ENCODE measurements around the gene PDLIM7.

Gene PDLIM7

GRCh38 chr5:177455661-177456590 lies 41.5 kb downstream of the PDLIM7 start:
- DNase-seq = peak; percentile 57

- peak; percentile 62 for DNase-seq
These were observed 42.3 kb downstream of the PDLIM7 start for GRCh38 chr5:177455036-177455660.

GRCh38 chr5:177454397-177455035 lies 42.9 kb downstream of the PDLIM7 start:
- DNase-seq = peak; percentile 54

- no peak for DNase-seq
These were observed 43.5 kb downstream of the PDLIM7 start for GRCh38 chr5:177453852-177454396.

GRCh38 chr5:177452688-177453638 lies 44.4 kb downstream of the PDLIM7 start:
- DNase-seq = no peak

- no peak for DNase-seq
These were observed 46.6 kb downstream of the PDLIM7 start for GRCh38 chr5:177450667-177451424.

- DNase-seq = no peak
These were observed 48.0 kb downstream of the PDLIM7 start for GRCh38 chr5:177449140-177450061.

- DNase-seq = no peak
These were observed 49.0 kb downstream of the PDLIM7 start for GRCh38 chr5:177448244-177448950.

- DNase-seq = no peak
These were observed 49.7 kb downstream of the PDLIM7 start for GRCh38 chr5:177447611-177448243.

- peak; percentile 36 for DNase-seq
These were observed 50.3 kb downstream of the PDLIM7 start for GRCh38 chr5:177447066-177447610.

GRCh38 chr5:177446200-177447065 lies 51.0 kb downstream of the PDLIM7 start, which contains the start of gene PRR7:
Gene PRR7, plus strand, starts transcription at chr5:177446814. Its CDS starts 8,254 bp downstream, at chr5:177455068.
- DNase-seq = no peak

GRCh38 chr5:177445917-177446199 lies 51.5 kb downstream of the PDLIM7 start:
- DNase-seq = no peak

GRCh38 chr5:177445052-177445916 lies 52.1 kb downstream of the PDLIM7 start:
- no peak for DNase-seq

GRCh38 chr5:177444106-177445051 lies 53.0 kb downstream of the PDLIM7 start:
- no peak for DNase-seq

- DNase-seq = no peak
These were observed 54.0 kb downstream of the PDLIM7 start for GRCh38 chr5:177443144-177443983.

Measured in NCI-H2081 treated with DMSO at 0.1 percent for 48 hours (cell line).